ENCODE results near the gene ORAI3. TPM values are rescaled to one million over a fixed set of nuclear protein-coding genes. Genes with fewer than 3 reads are reported as not detected.

The ORAI3 gene
- total and polyA plus RNA-seq, 2 of the 13 experiments (the other 11 are each of a cell fraction or from before 2014, with no cell fraction given), result 11.4 to 32.0 TPM

GRCh38 chr16:30954993-30955392, 6.1 kb downstream of the ORAI3 start (continued):
- TF ChIP-seq ZNF75D (CRISPR knock-in tag; IDR thresholded peaks at IDR 0.05; ENCODE audit: borderline replicate concordance) (no peak), FOXJ3 (CRISPR knock-in tag; IDR thresholded peaks at IDR 0.05; ENCODE audit: borderline replicate concordance) (peak; percentile 69; the same call in 1 of the 2 replicates), REST (IDR thresholded peaks at IDR 0.05; ENCODE audit: borderline replicate concordance in 1 of 2, low read depth in 1 of 2, low read length in 2 of 2) (peak in 1 of 2 experiments; percentile 30; a peak in 1 of 4 replicates), RXRB (CRISPR knock-in tag; IDR thresholded peaks at IDR 0.05; ENCODE audit: borderline replicate concordance) (peak; percentile 44; the same call in 1 of the 2 replicates), ZBTB14 (CRISPR knock-in tag; IDR thresholded peaks at IDR 0.05) (no peak), ZNF614 (CRISPR knock-in tag; IDR thresholded peaks at IDR 0.05; ENCODE audit: borderline replicate concordance) (no peak), ATF2 (CRISPR knock-in tag; IDR thresholded peaks at IDR 0.05) (no peak), SKI (IDR thresholded peaks at IDR 0.05; ENCODE audit: partially characterized antibody) (peak; percentile 41), NFYB (CRISPR knock-in tag; IDR thresholded peaks at IDR 0.05) (no peak), AHDC1 (CRISPR knock-in tag; IDR thresholded peaks at IDR 0.05; ENCODE audit: borderline replicate concordance) (peak; percentile 42; the same call in 1 of the 2 replicates), HNF4A (CRISPR knock-in tag; IDR thresholded peaks at IDR 0.05) (peak; percentile 90), ETV5 (CRISPR knock-in tag; IDR thresholded peaks at IDR 0.05; ENCODE audit: borderline replicate concordance) (no peak), ISX (CRISPR knock-in tag; conservative IDR thresholded peaks at IDR 0.05) (no peak), ZNF629 (CRISPR knock-in tag; conservative IDR thresholded peaks at IDR 0.05) (0 out of 2 replicates have a peak, but pooled peaks have one; percentile 21), ZFP90 (CRISPR knock-in tag; IDR thresholded peaks at IDR 0.05; ENCODE audit: borderline replicate concordance) (no peak), PLRG1 (conservative IDR thresholded peaks at IDR 0.05) (no peak), NFE2L2 (IDR thresholded peaks at IDR 0.05; ENCODE audit: low read length) (no peak), KDM6A (CRISPR knock-in tag; IDR thresholded peaks at IDR 0.05; ENCODE audit: low read depth) (0 out of 2 replicates have a peak, but pooled peaks have one; percentile 16), ZNF7 (CRISPR knock-in tag; IDR thresholded peaks at IDR 0.05) (no peak), ZFP1 (CRISPR knock-in tag; IDR thresholded peaks at IDR 0.05) (no peak)
